ENCODE results near the gene SLC35A3. TPM values are rescaled to one million over a fixed set of nuclear protein-coding genes. Genes with fewer than 3 reads are reported as not detected.

SLC35A3 gene
- total and polyA plus RNA-seq, 12 donors: 5.2 to 25.9 (median 17.5) TPM

GRCh38 chr1:99936071-99936470, 33.7 kb upstream of the SLC35A3 start:
- TF ChIP-seq CTCF (IDR thresholded peaks at IDR 0.05): no peak
- no peak for TF ChIP-seq POLR2A (IDR thresholded peaks at IDR 0.05)
- H3K36me3 ChIP-seq (replicated peaks in 1 of 2): no peaks in the 10 kb centered on the region
- WGBS, 4 donors: 93 to 100% (median 95%) methylated on average over 3 of the region's 3 CpGs
- H3K4me3 ChIP-seq: no peak overlapping the region
- no peak for DNase-seq
- intact Hi-C loops (cut with DNase I): no loop called here
- no peaks in the 10 kb centered on the region for H3K9me3 ChIP-seq (replicated peaks in 1 of 3)
- no peaks in the 10 kb centered on the region for H3K4me1 ChIP-seq (replicated peaks in 1 of 2)
- no peak overlapping the region for H3K27ac ChIP-seq
- no peaks in the 10 kb centered on the region for H3K27me3 ChIP-seq

- DNase-seq: no peak
- intact Hi-C loops (cut with DNase I): no loop called here
- Histone ChIP-seq H3K4me1 (replicated peaks in 1 of 2) (no peaks in the 10 kb centered on the region), H3K9me3 (replicated peaks in 1 of 3) (no peaks in the 10 kb centered on the region), H3K4me3 (no peak overlapping the region), H3K27ac (no peak overlapping the region), H3K27me3 (no peaks in the 10 kb centered on the region), H3K36me3 (replicated peaks in 1 of 2) (no peaks in the 10 kb centered on the region)
- 81 to 91% (median 85%) methylated on average over 1 of the region's 1 CpG for WGBS, 4 donors
- TF ChIP-seq POLR2A (IDR thresholded peaks at IDR 0.05) (no peak), CTCF (IDR thresholded peaks at IDR 0.05) (no peak)
Measured at GRCh38 chr1:99942723-99943122, 27.1 kb upstream of the SLC35A3 start.

GRCh38 chr1:99943223-99943794, 26.5 kb upstream of the SLC35A3 start:
- Histone ChIP-seq H3K9me3 (replicated peaks in 1 of 3) (no peaks in the 10 kb centered on the region), H3K4me1 (replicated peaks in 1 of 2) (no peaks in the 10 kb centered on the region), H3K36me3 (replicated peaks in 1 of 2) (no peaks in the 10 kb centered on the region), H3K4me3 (no peak overlapping the region), H3K27ac (no peak overlapping the region), H3K27me3 (no peaks in the 10 kb centered on the region)
- no peak for DNase-seq
- 62 to 71% (median 67%) methylated on average over 7 of the region's 7 CpGs for WGBS, 4 donors
- no peak for TF ChIP-seq CTCF (IDR thresholded peaks at IDR 0.05)
- TF ChIP-seq POLR2A (IDR thresholded peaks at IDR 0.05): no peak
- intact Hi-C loops (cut with DNase I): no loop called here

- TF ChIP-seq CTCF (IDR thresholded peaks at IDR 0.05): no peak
- no peak for TF ChIP-seq POLR2A (IDR thresholded peaks at IDR 0.05)
- no peaks in the 10 kb centered on the region for H3K4me1 ChIP-seq (replicated peaks in 1 of 2)
- H3K9me3 ChIP-seq (replicated peaks in 1 of 3): no peaks in the 10 kb centered on the region
- no peaks in the 10 kb centered on the region for H3K27me3 ChIP-seq
- WGBS, 4 donors: 71 to 90% (median 79%) methylated on average over 1 of the region's 1 CpG
- intact Hi-C loops (cut with DNase I): no loop called here
- no peaks in the 10 kb centered on the region for H3K36me3 ChIP-seq (replicated peaks in 1 of 2)
- no peak overlapping the region for H3K27ac ChIP-seq
- no peak overlapping the region for H3K4me3 ChIP-seq
- DNase-seq: no peak
Measured at GRCh38 chr1:99944192-99944591, 25.6 kb upstream of the SLC35A3 start.

Data from adrenal gland (tissue), 12 donors.